KOPT-K1 (cell line): ENCODE results near the gene GFRA1.

Experiments
- H3K27ac ChIP-seq: fragments of 200-600 bp; sonication (generic); 2 replicates; pipeline ENCODE4 v1.5.1; 2016; ENCODE audit warnings: antibody characterized with exemption, mild to moderate bottlenecking, low read depth, low read length; ENCODE audit not compliant: poor library complexity, severe bottlenecking
- H3K36me3 ChIP-seq: fragments of 200-600 bp; sonication (generic); 2 replicates; pipeline ENCODE4 v1.5.1; 2017; ENCODE audit warnings: antibody characterized with exemption, mild to moderate bottlenecking, low read length, moderate library complexity; ENCODE audit not compliant: insufficient read depth
- H3K9me3 ChIP-seq: fragments of 200-600 bp; sonication (generic); 2 replicates; pipeline ENCODE4 v1.5.1; 2017; ENCODE audit warnings: antibody characterized with exemption, low read length, mild to moderate bottlenecking; ENCODE audit not compliant: insufficient read depth, poor library complexity, severe bottlenecking

The GFRA1 gene

DNA sequence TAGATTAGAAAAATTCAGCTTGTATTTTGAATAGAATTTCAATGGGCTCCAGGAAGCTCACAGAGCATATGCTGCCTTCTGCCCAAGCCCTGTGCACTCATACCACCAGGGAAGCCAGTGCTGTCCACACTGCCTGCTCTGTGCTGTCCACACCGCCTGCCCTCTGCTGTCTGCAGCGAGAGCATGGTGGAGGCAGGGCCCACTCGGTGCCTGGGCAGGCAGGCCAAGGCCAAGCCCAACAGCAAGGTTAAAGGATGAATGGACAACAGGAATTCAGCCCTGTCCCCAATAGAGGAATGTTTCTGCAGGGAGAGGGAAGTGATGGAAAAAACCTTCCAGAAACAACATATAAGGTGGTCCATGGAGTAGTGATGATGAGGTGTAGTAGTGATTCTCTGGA, 146.8 kb downstream of the GFRA1 start:
- Histone ChIP-seq H3K27ac (no peak overlapping the region), H3K9me3 (no peaks in the 10 kb centered on the region), H3K36me3 (no peaks in the 10 kb centered on the region)

DNA sequence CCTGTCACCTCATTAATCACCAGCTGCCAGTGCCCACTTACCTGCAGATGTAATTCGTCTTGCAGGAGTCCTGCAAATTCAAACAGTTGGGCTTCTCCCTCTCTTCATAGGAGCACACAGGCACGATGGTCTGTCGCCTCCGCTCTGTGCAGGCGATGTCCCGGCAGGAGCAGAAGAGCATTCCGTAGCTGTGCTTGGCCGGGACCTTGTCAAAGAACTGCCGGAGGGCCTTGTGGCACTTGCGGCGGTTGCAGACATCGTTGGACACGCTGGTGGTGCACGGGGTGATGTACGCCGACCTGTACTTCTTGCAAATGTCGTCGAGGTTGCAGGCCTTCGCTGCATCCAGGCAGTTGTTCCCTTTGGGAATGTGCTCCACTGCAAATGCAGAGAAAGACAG, 147.8 kb downstream of the GFRA1 start:
- H3K36me3 ChIP-seq: no peaks in the 10 kb centered on the region
- H3K9me3 ChIP-seq: no peaks in the 10 kb centered on the region
- no peak overlapping the region for H3K27ac ChIP-seq

DNA sequence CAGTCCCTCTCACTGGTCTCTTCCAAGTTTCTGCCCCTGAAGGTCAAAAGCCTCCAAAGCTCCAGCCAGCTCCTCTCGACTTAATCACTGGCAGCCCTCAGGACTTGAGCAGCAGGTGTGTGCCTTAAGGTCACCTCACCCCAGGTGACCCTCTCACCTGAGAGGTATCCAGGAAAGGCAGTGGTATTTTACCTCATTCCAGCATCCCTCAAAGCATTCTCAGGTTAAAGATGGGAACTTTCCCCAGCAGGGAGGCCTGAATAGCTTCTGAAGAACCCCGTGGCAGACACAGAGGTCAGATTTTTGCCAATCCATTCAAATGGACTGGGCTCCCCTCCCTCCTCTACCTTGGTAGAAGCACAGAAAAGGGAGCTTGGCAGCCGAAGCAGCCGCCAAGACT, 148.2 kb downstream of the GFRA1 start:
- Histone ChIP-seq H3K36me3 (no peaks in the 10 kb centered on the region), H3K27ac (no peak overlapping the region), H3K9me3 (no peaks in the 10 kb centered on the region)

DNA sequence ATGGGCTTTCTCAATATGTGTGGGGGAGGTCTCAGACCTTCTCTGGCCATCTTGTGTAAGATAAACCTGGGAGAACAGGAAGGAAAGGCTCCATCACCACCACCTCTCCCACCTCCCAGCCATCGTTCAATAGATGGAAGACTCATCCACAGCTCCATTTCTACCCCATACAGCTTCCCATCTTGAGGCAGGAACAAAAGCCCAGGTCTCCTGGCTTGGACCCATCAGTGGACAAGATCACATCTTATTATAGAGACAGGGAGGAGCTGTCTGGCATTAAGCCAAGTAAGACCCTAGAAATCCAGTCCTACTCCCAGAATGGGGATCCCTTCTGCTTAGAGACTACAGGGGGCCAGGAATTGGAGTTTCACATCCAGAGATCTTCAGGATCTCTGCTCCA, 150.3 kb downstream of the GFRA1 start:
- Histone ChIP-seq H3K9me3 (no peaks in the 10 kb centered on the region), H3K27ac (no peak overlapping the region), H3K36me3 (no peaks in the 10 kb centered on the region)

DNA sequence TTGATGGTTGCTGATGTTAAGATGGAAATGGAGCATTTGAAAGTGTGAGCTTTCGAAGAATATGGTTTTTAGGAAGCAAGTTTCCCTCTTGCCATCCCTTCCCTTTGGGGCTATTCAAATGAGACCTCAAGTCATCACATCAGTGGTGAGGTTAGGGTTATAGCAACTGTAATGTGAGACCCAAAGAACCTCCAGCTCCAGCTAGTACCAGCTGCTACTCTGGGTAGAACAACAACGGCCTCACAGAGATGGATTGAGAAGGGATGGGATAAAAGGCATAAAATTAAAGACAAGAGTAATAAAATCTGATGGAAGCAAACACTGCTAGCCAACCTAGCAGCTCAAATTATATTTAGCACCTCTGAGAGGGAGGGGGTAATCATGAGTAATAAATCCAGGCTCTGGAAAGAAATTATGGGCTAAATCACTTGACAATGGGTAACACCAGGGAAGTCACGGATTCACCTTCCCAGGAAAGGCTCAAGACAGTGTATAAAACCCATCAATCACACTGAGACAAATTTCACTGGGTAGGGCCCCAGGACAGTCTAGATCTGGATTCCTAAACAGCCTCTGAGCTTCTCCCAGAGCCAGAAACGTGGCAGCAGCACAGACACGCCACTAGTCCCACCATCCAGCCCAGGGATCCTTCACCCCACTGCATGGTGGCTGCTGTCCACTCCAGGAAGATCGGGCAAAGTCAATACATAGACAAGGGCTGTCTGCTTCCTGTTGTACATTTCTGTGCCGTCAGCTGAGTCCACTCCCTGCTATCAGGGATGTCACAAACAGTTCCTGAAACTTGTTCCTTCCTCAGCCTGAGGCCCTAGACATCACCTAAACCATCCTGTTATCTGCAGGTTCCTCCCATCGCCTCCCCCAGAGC, 151.1 kb downstream of the GFRA1 start:
- no peaks in the 10 kb centered on the region for H3K36me3 ChIP-seq
- no peak overlapping the region for H3K27ac ChIP-seq
- H3K9me3 ChIP-seq: no peaks in the 10 kb centered on the region

DNA sequence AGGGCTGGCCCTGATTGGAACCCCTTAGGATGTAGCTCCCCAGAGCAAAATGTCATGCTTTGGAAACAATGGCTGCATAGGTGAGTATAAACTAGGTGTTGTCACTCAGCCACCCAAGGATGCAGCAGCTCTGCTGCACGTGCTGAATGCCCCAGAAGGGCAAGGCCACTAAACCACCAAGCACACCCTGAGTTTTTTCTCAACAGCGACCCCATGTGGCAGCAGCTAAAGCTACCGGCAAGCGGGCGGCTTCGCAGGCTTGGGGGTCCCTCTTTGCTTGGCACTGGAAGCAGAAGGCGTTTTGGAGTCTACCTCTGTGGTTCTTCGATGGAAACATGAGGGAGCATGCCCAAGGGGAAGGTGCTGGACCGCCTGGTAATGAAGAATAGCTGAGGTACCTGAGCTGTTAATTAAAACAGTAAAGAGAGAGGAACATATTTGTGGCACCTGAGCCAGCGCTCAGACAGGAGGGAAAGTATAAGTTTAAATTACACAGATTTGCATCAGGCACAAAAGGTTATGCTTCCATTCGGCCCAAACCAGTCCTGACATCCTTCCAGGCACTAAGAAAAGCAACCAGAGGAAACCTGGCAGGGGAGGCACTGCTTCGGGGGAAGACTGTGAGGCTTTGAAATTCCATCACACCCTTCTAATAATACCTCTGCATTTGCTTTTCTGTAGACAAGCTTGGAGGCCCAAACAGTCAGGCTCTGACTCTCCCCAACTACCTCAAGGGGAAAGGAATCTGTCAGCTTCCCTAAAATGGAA, 152.1 kb downstream of the GFRA1 start:
- Histone ChIP-seq H3K9me3 (no peaks in the 10 kb centered on the region), H3K36me3 (no peaks in the 10 kb centered on the region), H3K27ac (no peak overlapping the region)

DNA sequence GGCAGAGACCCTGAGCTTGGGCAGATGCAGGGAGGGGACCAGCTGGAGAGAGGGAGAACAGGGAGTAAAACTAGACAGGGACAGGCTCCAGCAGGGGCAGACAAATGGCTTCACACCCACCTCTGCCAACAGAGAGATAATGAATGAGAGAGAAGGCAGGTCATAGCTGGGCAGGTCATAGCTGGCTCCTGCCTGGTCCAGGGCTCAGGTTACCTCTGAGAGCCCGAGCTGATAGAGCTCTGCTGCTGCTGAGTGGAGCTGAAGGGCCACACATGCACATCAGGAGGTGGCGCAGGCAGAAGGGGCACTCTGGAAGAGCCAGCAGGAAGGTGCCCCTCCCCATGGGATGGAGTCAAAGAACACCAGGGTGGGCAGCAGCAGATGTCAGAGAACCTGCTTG, 154.2 kb downstream of the GFRA1 start:
- Histone ChIP-seq H3K36me3 (no peaks in the 10 kb centered on the region), H3K9me3 (no peaks in the 10 kb centered on the region), H3K27ac (no peak overlapping the region)

DNA sequence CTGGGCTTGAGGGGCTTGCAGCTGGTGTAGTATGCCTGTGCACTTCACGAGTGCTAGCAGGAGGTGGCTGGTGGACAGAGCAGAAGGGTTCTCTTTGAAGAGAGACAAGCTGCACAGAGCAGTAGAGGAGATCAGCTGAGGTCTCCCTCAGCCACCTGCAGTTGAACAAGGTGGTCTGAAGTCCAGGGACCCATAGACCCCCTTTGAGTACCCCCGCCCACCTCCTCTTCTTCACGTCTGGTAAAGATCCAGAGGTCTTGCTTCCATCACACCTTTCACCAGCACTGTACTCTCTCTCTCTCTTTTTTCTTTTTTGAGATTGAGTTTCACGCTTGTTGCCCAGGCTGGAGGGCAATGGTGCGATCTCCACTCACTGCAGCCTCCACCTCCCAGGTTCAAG, 157.2 kb downstream of the GFRA1 start:
- Histone ChIP-seq H3K36me3 (no peaks in the 10 kb centered on the region), H3K27ac (no peak overlapping the region), H3K9me3 (no peaks in the 10 kb centered on the region)

DNA sequence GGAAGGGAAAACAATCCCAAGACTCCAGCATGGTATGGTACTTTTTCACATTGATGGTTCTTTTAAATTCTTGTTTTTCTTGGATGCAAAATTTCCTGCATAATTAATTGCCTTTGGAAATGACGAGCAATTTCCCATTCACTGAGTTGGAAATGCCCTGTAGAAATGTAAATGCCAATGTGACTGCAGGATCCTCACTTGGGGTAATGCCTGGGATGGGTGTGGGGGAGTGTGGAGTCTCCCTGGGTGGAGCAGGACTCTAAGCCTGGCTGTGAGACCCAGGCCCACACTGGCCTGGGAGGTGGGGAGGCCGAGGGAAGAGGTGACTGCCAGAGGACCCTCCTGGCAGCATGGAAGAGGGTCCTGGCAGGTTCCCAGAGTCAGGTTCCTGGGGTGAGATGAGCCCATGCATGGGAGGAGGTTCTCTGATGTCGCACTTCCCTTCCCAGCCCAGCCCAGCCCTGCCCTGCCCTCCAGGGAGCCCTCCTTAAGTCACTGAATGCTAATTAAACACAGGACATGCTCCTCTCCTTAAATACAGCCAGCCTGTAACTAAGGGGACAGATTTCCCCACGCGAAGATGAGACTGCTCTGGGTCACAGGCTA, 157.9 kb downstream of the GFRA1 start:
- Histone ChIP-seq H3K9me3 (no peaks in the 10 kb centered on the region), H3K36me3 (no peaks in the 10 kb centered on the region)

DNA sequence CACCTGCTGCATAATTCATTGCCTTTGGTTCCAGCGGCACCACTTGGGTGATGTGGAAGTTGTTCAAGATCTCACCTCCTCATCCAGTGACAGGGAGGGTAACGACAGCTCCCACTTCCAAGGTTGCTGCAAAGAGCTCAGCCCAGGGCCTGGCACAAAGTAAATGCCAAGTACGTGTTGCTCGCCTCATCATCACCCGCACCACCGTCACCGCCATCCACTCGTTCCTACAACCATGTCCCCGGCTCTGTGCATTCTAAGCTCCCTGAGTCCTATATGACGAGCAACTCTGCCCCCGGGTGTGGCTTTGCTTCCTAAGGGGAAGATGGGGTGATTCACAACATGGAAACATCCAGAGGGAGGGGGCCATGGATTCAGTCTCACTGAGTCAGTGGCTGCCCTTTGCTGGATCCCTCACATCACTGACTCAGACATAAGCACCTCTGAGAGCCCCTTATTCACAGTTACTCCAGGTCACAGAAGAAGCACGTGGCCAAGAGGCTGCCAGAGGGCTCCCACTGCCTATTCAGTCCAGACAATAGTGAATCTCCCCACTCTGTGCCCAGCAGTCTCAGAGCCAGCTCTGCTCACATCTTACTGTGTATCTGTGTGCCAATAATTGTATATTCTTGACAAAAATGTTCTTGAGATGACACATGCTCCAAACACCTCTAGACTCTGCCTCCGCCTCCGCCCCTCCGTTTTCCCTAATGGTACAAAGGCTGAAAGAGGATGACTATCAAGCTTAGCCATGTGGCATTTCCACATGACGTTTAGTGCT, 159.1 kb downstream of the GFRA1 start:
- no peaks in the 10 kb centered on the region for H3K9me3 ChIP-seq
- H3K36me3 ChIP-seq: no peaks in the 10 kb centered on the region
- no peak overlapping the region for H3K27ac ChIP-seq

More for the DNA sequence above, 157.9 kb downstream of the GFRA1 start:
- H3K27ac ChIP-seq: no peak overlapping the region

DNA sequence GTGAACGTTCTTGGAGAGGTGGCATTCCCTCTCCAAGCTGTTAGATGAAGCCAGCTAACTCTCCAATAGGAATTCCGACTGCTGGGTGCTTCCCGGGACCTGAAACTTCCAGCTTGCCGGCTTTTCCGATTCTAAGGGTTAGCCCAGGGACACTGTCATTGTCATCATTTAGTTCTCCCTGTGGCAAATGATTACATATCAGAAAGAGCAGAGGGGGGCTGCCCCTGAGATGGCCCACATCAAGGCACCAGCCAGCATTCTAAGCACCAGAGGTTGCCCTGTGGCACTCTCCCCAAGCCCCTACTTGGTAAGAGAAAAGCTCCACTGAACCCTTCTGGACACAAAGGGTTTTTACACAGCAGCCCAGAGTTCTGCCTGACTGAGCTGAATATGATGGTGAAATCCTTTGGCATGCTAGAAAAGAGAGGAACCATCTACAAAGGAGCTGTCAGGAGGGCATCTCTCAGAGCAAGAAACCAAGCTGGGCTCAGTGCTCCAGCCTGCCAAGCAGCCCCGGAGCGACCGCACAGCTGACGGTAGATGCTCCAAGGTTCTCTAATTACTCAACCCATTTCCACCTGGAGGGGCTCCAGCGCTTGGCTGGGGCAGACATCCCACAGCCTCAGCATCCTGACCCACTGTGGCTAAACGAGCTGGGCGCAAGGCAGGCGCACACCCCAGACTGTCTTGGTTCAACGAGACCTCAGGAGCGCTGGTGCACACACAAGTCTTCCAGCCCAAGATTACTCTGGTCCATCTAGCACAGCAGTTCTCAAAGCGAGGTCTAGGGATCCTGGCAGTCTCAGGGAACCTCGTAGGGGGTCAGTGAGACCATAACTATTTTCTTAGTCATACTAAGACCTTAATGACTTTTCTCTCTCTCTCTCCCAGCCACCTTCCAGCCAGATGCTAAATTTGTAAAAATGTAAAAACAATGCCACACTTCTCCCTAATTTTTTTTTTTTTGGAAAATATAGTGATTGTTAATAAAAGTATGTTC, 160.5 kb downstream of the GFRA1 start:
- no peaks in the 10 kb centered on the region for H3K9me3 ChIP-seq
- H3K36me3 ChIP-seq: no peaks in the 10 kb centered on the region
- H3K27ac ChIP-seq: no peak overlapping the region

DNA sequence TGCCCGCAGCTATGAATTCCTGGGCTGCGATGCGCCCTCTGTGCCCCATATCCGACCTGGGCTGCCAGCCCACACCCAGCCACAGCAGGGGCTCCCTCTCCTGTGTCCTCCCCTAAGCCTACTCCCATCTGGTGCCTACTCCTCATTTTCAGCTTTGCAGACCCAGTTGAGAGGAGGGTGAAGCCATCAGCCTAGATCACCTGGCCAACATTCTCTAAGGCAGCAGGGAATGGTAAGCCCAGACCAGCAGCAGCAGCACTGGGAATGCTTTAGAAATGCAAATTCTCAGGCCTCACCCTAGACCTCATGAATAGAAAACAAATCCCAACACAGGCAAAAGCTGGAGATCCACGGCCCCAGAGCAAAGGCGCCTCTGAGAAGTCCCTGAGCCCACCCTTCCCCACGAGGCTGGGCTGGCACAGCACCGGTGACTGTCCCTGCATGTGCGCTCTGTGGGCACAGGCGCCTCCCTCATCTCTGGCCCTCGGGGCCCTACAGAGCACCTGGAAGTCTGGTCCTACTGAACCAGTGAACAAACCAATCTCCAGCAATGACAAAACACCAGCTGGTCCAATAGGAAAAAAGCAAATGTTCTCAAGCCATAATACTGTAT, 161.4 kb downstream of the GFRA1 start:
- Histone ChIP-seq H3K36me3 (no peaks in the 10 kb centered on the region), H3K27ac (no peak overlapping the region), H3K9me3 (no peaks in the 10 kb centered on the region)

DNA sequence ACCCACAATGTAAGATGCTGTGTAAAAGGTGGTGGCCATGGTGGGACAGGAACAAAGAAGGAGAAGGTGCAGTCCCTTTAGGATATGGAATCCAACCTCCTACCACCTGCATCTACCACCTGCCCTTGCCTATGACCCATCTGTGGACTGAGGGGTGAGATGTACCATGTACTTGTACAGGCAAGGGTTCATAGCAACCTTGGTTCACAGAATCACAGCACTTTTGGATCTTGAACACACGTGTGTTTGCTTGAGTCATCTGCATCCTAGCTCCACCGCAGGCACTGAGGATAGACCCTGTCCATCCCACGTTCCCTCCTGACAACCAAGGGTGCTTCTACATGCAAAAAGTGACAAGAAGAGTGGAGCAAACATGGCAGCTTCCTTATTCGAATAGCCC, 162.3 kb downstream of the GFRA1 start:
- H3K36me3 ChIP-seq: no peaks in the 10 kb centered on the region
- no peaks in the 10 kb centered on the region for H3K9me3 ChIP-seq
- H3K27ac ChIP-seq: no peak overlapping the region
